ENCODE data around the gene TRIO. TPM values are rescaled to one million over a fixed set of nuclear protein-coding genes. Genes with fewer than 3 reads are reported as not detected.
A peak's percentile ranks its signal among the peaks of the same experiment; 100 is the strongest.

Gene TRIO
- total and polyA plus RNA-seq, 10 of the 15 experiments (the other 5 are each of a cell fraction or from before 2014, with no cell fraction given) = 5.1 to 96.4 (median 44.6) TPM

DNA sequence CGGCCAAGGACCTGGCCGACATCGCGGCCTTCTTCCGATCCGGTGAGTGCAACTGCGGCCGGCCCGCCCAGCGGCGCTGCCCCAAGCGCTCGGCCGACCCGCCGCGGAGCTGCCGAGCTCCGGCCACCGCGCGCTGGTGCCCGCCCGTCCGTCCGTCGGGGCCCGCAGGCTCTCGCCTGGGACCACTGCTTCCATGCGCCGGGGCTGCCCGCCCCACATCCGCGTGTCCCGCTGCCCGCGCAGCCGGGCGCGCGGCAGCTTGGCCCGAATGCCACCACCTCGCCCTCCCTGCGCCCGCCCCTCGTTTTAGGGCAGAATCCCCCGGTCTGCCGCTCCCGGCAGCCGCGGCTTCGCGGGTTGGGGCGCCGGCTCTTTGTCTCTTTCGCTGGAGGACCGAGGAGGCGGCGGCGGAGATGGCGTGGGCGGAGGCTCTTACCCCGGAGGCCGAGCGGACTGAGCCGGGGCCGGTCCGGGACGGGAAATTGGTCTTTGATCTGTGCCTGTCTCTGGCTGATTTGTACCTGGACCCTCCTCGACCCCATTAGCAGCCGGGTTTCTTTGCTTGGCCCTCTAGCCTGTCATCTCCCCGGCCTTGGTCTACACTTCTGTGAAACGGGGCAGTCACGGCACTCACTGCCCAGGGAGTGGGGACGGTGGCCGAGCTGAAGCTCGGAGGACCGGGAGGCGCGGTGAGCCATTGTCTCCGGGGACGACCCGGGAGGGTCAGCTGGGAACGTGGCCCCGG is 871 bp downstream of the TRIO start (continued):
- TF ChIP-seq POLR2AphosphoS2 (IDR thresholded peaks at IDR 0.05; ENCODE audit: low read depth, low read length) = 0 out of 2 replicates have a peak, but pooled peaks have one; percentile 34
- peak; percentile 57 for TF ChIP-seq POLR2A (IDR thresholded peaks at IDR 0.05; ENCODE audit: low read depth, low read length)
- no peak for TF ChIP-seq NFXL1 (IDR thresholded peaks at IDR 0.05; ENCODE audit: borderline replicate concordance)
- 0 out of 2 replicates have a peak, but pooled peaks have one; percentile 35 for TF ChIP-seq NBN (IDR thresholded peaks at IDR 0.05)
- no peak for TF ChIP-seq CBFB (IDR thresholded peaks at IDR 0.05; ENCODE audit: low read depth)
- TF ChIP-seq DPF2 (IDR thresholded peaks at IDR 0.05) = peak; percentile 23; the same call in 1 of the 2 replicates
- no peak for TF ChIP-seq MYC (IDR thresholded peaks at IDR 0.05; ENCODE audit: insufficient read depth, insufficient read length, insufficient replicate concordance, low read length, severe bottlenecking)
- TF ChIP-seq, protein P1, sequence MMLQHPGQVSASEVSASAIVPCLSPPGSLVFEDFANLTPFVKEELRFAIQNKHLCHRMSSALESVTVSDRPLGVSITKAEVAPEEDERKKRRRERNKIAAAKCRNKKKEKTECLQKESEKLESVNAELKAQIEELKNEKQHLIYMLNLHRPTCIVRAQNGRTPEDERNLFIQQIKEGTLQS (IDR thresholded peaks at IDR 0.05; ENCODE audit: borderline replicate concordance, extremely low read depth, low read depth, low read length) = no peak
- peak; percentile 50 for TF ChIP-seq GATAD2B (conservative IDR thresholded peaks at IDR 0.05; ENCODE audit: low read depth)
- TF ChIP-seq, protein P2, sequence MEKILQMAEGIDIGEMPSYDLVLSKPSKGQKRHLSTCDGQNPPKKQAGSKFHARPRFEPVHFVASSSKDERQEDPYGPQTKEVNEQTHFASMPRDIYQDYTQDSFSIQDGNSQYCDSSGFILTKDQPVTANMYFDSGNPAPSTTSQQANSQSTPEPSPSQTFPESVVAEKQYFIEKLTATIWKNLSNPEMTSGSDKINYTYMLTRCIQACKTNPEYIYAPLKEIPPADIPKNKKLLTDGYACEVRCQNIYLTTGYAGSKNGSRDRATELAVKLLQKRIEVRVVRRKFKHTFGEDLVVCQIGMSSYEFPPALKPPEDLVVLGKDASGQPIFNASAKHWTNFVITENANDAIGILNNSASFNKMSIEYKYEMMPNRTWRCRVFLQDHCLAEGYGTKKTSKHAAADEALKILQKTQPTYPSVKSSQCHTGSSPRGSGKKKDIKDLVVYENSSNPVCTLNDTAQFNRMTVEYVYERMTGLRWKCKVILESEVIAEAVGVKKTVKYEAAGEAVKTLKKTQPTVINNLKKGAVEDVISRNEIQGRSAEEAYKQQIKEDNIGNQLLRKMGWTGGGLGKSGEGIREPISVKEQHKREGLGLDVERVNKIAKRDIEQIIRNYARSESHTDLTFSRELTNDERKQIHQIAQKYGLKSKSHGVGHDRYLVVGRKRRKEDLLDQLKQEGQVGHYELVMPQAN (conservative IDR thresholded peaks at IDR 0.05) = peak; percentile 74
- TF ChIP-seq HCFC1 (IDR thresholded peaks at IDR 0.05; ENCODE audit: low read length) = no peak
- no peak for TF ChIP-seq CEBPB (IDR thresholded peaks at IDR 0.05; ENCODE audit: borderline replicate concordance in 1 of 2, low read depth in 2 of 2, low read length in 2 of 2)
